ENCODE data around the gene CADM1. TPM values are rescaled to one million over a fixed set of nuclear protein-coding genes. Genes with fewer than 3 reads are reported as not detected.

The CADM1 gene
- total and polyA plus RNA-seq, 9 of the 15 experiments (the other 6 are each of a cell fraction or from before 2014, with no cell fraction given) = 0.42 TPM; not detected in 8

DNA sequence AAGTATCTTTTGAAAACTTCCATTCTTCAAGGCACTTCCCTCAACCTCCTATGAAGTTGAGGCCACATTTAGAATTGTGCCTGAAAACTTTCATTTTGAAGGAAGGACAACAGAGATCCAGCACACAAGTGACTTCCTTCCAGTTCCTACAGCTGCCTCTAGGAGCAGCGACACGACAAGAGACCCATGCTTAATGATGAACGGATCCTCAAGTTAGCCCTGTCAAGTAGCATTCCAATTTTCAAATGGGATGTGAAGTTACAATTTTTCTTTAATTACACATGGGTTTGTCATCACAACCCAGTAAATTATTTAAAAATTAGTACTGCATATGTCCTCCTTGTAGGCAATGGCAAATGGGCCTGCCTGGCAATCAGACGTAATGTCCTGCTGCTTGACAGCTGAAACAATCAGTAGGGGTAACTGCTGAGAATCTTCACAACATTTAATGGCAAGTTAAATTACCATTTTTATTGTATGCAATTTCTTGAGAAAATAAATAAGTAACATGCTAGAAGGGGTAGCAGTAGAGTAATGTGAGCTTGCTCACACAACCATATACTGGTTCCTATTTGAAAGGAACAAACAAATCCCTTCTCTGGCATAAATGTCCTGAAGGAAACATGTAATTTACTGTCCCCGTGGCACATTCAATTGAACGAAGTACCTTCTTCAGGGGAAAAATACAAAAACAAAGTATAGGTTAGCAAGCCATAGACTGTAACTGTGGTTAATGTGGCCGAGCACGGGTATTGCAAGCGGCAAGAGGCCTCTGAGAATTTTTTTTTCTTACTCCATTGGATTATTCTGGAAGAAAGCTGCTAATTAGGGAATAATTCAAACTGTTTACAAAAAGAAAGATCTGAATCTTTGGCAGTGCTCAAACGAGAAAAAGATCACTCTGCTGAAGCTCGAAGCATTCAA lies 288.3 kb downstream of the CADM1 start (continued):
- TF ChIP-seq HMGXB4 (CRISPR knock-in tag; IDR thresholded peaks at IDR 0.05) = no peak
- TF ChIP-seq, protein P1, sequence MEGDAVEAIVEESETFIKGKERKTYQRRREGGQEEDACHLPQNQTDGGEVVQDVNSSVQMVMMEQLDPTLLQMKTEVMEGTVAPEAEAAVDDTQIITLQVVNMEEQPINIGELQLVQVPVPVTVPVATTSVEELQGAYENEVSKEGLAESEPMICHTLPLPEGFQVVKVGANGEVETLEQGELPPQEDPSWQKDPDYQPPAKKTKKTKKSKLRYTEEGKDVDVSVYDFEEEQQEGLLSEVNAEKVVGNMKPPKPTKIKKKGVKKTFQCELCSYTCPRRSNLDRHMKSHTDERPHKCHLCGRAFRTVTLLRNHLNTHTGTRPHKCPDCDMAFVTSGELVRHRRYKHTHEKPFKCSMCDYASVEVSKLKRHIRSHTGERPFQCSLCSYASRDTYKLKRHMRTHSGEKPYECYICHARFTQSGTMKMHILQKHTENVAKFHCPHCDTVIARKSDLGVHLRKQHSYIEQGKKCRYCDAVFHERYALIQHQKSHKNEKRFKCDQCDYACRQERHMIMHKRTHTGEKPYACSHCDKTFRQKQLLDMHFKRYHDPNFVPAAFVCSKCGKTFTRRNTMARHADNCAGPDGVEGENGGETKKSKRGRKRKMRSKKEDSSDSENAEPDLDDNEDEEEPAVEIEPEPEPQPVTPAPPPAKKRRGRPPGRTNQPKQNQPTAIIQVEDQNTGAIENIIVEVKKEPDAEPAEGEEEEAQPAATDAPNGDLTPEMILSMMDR (IDR thresholded peaks at IDR 0.05 in 2 of 3, conservative IDR thresholded peaks at IDR 0.05 in 1 of 3; ENCODE audit: insufficient read depth in 2 of 3, low read depth in 1 of 3, low read length in 3 of 3) = 0 out of 6 replicates have a peak, but pooled peaks of 1 of the 3 experiments have one; percentile 3

DNA sequence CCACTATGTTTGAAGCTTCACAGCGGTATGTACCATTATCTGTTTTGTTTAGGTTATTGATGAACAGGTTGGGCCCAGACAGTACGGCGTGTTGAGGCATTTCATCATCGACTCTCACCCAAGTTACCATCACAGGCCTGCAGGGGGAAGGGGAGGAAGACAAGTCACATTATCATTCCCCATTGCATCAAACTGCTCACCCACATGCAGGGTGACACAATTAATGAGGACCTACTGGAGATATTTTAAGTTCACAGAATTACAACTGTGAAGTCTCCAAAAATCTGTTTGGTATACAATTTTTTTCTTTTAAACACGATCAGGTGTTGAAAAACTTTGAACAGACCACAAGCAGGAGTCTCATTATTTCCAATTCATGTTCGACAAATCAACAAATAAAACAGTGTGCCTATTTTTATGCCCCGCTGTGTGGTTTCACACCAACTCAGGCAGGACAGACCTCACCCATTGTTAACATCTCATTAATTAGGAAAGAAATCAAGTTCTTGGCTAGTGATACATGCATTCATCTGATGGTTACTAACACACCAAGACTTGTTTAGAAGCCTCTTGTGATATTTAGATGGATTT lies 289.5 kb downstream of the CADM1 start:
- POLR2A ChIA-PET = no interaction called here
- no TSS peak for BruUV-seq (replicated peaks)
- FAIRE-seq = no peak
- TF ChIP-seq HCFC1 (IDR thresholded peaks at IDR 0.05; ENCODE audit: low read depth, low read length) (no peak), ZNF24 (IDR thresholded peaks at IDR 0.05) (no peak), ZNF143 (CRISPR knock-in tag; IDR thresholded peaks at IDR 0.05) (no peak), TCFL5 (CRISPR knock-in tag; conservative IDR thresholded peaks at IDR 0.05) (no peak), XRCC5 (IDR thresholded peaks at IDR 0.05; ENCODE audit: low read depth, low read length) (no peak), ZNF224 (CRISPR knock-in tag; IDR thresholded peaks at IDR 0.05) (no peak), PCBP2 (IDR thresholded peaks at IDR 0.05; ENCODE audit: low read depth, low read length, poor library complexity, severe bottlenecking) (no peak), MYC (IDR thresholded peaks at IDR 0.05; ENCODE audit: low read depth, low read length) (no peak), MYC (CRISPR knock-in tag; IDR thresholded peaks at IDR 0.05; ENCODE audit: borderline replicate concordance, low read depth) (no peak)
- TF ChIP-seq, protein P1 (IDR thresholded peaks at IDR 0.05 in 2 of 3, conservative IDR thresholded peaks at IDR 0.05 in 1 of 3; ENCODE audit: insufficient read depth in 2 of 3, low read depth in 1 of 3, low read length in 3 of 3) = no peak

More for the DNA sequence above, 289.5 kb downstream of the CADM1 start:
- no peak overlapping the region for H3K4me3 ChIP-seq
- intact Hi-C loops (cut with micrococcal nuclease) = no loop called here
- no peaks in the 10 kb centered on the region for H3K9me1 ChIP-seq (ENCODE audit: control insufficient read depth, insufficient read depth, low read length)
- WGBS (ENCODE audit: insufficient coverage, low coverage, missing lambda C conversion rate) = 0% methylated on average over 7 of the region's 7 CpGs
- DNase-seq (ENCODE audit: extremely low read depth in 1 of 4, low spot score in 3 of 4) (no peak), ATAC-seq (no peak)
- H4K20me1 ChIP-seq (replicated peaks; ENCODE audit: control insufficient read depth, insufficient read depth, low read length) = no peaks in the 10 kb centered on the region
- H3K36me3 ChIP-seq (ENCODE audit: control insufficient read depth, insufficient read depth, low read length) = no peaks in the 10 kb centered on the region
- in situ Hi-C loops (cut with MboI) = no loop called here
- no peak overlapping the region for H3K27ac ChIP-seq (ENCODE audit: extremely low read depth, low read depth, low read length)
- no peaks in the 10 kb centered on the region for H3K79me2 ChIP-seq (ENCODE audit: control insufficient read depth, insufficient read depth, low read length)
- H3K9ac ChIP-seq (ENCODE audit: insufficient read depth in 1 of 2, low read depth in 2 of 2, low read length in 2 of 2) = no peak overlapping the region
- H3K27me3 ChIP-seq (ENCODE audit: control insufficient read depth in 2 of 2, insufficient read depth in 2 of 2, low read length in 2 of 2) = no peaks in the 10 kb centered on the region; a peak in 1 of 5 replicates
- H3K4me1 ChIP-seq (replicated peaks in 1 of 2; ENCODE audit: control insufficient read depth in 2 of 2, insufficient read depth in 2 of 2, low read length in 2 of 2) = no peaks in the 10 kb centered on the region
- no peak overlapping the region for H3K4me2 ChIP-seq (ENCODE audit: insufficient read depth, low read length)
- no peaks in the 10 kb centered on the region for H3K9me3 ChIP-seq (replicated peaks; ENCODE audit: control insufficient read depth, insufficient read depth, low read depth, low read length)
- CTCF ChIA-PET (ENCODE audit: low intra/inter-chr PET ratio) = no interaction called here
- H2AFZ ChIP-seq (ENCODE audit: low read depth, low read length) = no peak overlapping the region

Measured in K562 (cell line).